Measurements from ENCODE around the gene ELMOD1. TPM values are rescaled to one million over a fixed set of nuclear protein-coding genes. Genes with fewer than 3 reads are reported as not detected.
A peak's percentile ranks its signal among the peaks of the same experiment; 100 is the strongest.

Gene ELMOD1
- total and polyA plus RNA-seq, 4 donors, result 0.14 to 0.42 TPM; not detected in 2

GRCh38 chr11:107689317-107690202 is 98.6 kb downstream of the ELMOD1 start:
- peaks cover 0 to 3% (median 0%) of the 10 kb centered on the region in 4 donors for H3K4me1 ChIP-seq (ENCODE audit: control insufficient read depth in 4 of 4, insufficient read depth in 4 of 4, low read length in 3 of 4)
- no peaks in the 10 kb centered on the region for H3K36me3 ChIP-seq (ENCODE audit: control insufficient read depth in 4 of 4, insufficient read depth in 3 of 4, low read depth in 1 of 4, low read length in 3 of 4)
- H3K9ac ChIP-seq (ENCODE audit: low read depth in 1 of 2, low read length in 2 of 2), result no peak overlapping the region
- peak overlapping the region in 1 of 3 donors; percentile 15 for H3K4me3 ChIP-seq (ENCODE audit: low read depth in 1 of 3, low read length in 3 of 3)
- no peaks in the 10 kb centered on the region for H3K9me3 ChIP-seq (ENCODE audit: control insufficient read depth in 4 of 4, low read length in 3 of 4)
- TF ChIP-seq JUND (IDR thresholded peaks at IDR 0.05), result no peak
- peak in 1 of 2 donors; percentile 7 for TF ChIP-seq RXRA (IDR thresholded peaks at IDR 0.05)
- no peak for TF ChIP-seq MAX (IDR thresholded peaks at IDR 0.05)
- no peak for TF ChIP-seq ATF3 (IDR thresholded peaks at IDR 0.05)
- no peak for TF ChIP-seq YY1 (IDR thresholded peaks at IDR 0.05)
- TF ChIP-seq RAD21 (IDR thresholded peaks at IDR 0.05), result peak; percentile 98 to 99
- peak in 1 of 2 donors; percentile 10 for TF ChIP-seq HNF4A (conservative IDR thresholded peaks at IDR 0.05)
- no peak for TF ChIP-seq FOXA2 (IDR thresholded peaks at IDR 0.05)
- TF ChIP-seq HNF4G (IDR thresholded peaks at IDR 0.05), result no peak
- TF ChIP-seq CTCF (IDR thresholded peaks at IDR 0.05; ENCODE audit: low read depth, low read length, missing input control), result peak; percentile 78
- WGBS, result 46% methylated on average over 11 of the region's 11 CpGs
- DNase-seq (ENCODE audit: low spot score), result peak; percentile 52
- peaks cover 0 to 3% (median under 1%) of the 10 kb centered on the region in 4 donors for H3K27me3 ChIP-seq (ENCODE audit: control insufficient read depth in 4 of 4, insufficient read depth in 4 of 4, low read length in 3 of 4)
- no peak overlapping the region for H3K27ac ChIP-seq (ENCODE audit: low read depth in 1 of 2, low read length in 2 of 2)

- H3K4me3 ChIP-seq (ENCODE audit: low read depth in 1 of 3, low read length in 3 of 3), result no peak overlapping the region
- WGBS, result 64% methylated on average over 3 of the region's 3 CpGs
- peaks cover 0 to 3% (median under 1%) of the 10 kb centered on the region in 4 donors for H3K27me3 ChIP-seq (ENCODE audit: control insufficient read depth in 4 of 4, insufficient read depth in 4 of 4, low read length in 3 of 4)
- H3K9ac ChIP-seq (ENCODE audit: low read depth in 1 of 2, low read length in 2 of 2), result no peak overlapping the region
- no peaks in the 10 kb centered on the region for H3K36me3 ChIP-seq (ENCODE audit: control insufficient read depth in 4 of 4, insufficient read depth in 3 of 4, low read depth in 1 of 4, low read length in 3 of 4)
- no peak for TF ChIP-seq RXRA (IDR thresholded peaks at IDR 0.05)
- TF ChIP-seq SP1 (IDR thresholded peaks at IDR 0.05), result no peak
- no peak for TF ChIP-seq YY1 (IDR thresholded peaks at IDR 0.05)
- no peak for TF ChIP-seq JUND (IDR thresholded peaks at IDR 0.05)
- no peak for TF ChIP-seq EGR1 (IDR thresholded peaks at IDR 0.05; ENCODE audit: low read depth in 2 of 2)
- no peak for TF ChIP-seq NR2F2 (IDR thresholded peaks at IDR 0.05)
- TF ChIP-seq MAX (IDR thresholded peaks at IDR 0.05), result no peak
- TF ChIP-seq GABPA (IDR thresholded peaks at IDR 0.05 in 1 of 2, conservative IDR thresholded peaks at IDR 0.05 in 1 of 2), result no peak
- no peak for TF ChIP-seq CTCF (IDR thresholded peaks at IDR 0.05; ENCODE audit: low read depth, low read length, missing input control)
- TF ChIP-seq TAF1 (conservative IDR thresholded peaks at IDR 0.05), result no peak
- H3K27ac ChIP-seq (ENCODE audit: low read depth in 1 of 2, low read length in 2 of 2), result no peak overlapping the region
- no peaks in the 10 kb centered on the region for H3K9me3 ChIP-seq (ENCODE audit: control insufficient read depth in 4 of 4, low read length in 3 of 4)
- no peak for DNase-seq (ENCODE audit: low spot score)
- peaks cover 0 to 3% (median 0%) of the 10 kb centered on the region in 4 donors for H3K4me1 ChIP-seq (ENCODE audit: control insufficient read depth in 4 of 4, insufficient read depth in 4 of 4, low read length in 3 of 4)
These were observed 100.2 kb downstream of the ELMOD1 start for GRCh38 chr11:107691000-107691750.
